Vagina (tissue), 2 donors: ENCODE measurements around the gene SELENOV.

Source experiments
- POLR2A ChIP-seq, 2 donors: fragments of 450-650 bp; IDR thresholded peaks; one replicate each; pipeline ENCODE4 v1.6.1; 2017; ENCODE audit warnings: antibody characterized with exemption in 2 of 2, mild to moderate bottlenecking in 2 of 2, moderate library complexity in 2 of 2
- POLR2AphosphoS5 ChIP-seq, 2 donors: sonication (generic); formaldehyde crosslinking; IDR thresholded peaks; one replicate each; pipeline ENCODE4 v1.9.0; 2017; ENCODE audit warnings: antibody characterized with exemption in 2 of 2, mild to moderate bottlenecking in 2 of 2, low read depth in 1 of 2; ENCODE audit not compliant: insufficient read depth in 1 of 2
- TF ChIP-seq, protein P1 (sequence below), 3 experiments: fragments of 450-650 bp in 2 of 3; fragments of 200-600 bp in 1 of 3; sonication (generic) in 1 of 3; IDR thresholded peaks; one replicate each; pipeline ENCODE4 v1.5.1; 2017 to 2019; ENCODE audit warnings: antibody characterized with exemption in 3 of 3, mild to moderate bottlenecking in 2 of 3, moderate library complexity in 2 of 3

DNA sequence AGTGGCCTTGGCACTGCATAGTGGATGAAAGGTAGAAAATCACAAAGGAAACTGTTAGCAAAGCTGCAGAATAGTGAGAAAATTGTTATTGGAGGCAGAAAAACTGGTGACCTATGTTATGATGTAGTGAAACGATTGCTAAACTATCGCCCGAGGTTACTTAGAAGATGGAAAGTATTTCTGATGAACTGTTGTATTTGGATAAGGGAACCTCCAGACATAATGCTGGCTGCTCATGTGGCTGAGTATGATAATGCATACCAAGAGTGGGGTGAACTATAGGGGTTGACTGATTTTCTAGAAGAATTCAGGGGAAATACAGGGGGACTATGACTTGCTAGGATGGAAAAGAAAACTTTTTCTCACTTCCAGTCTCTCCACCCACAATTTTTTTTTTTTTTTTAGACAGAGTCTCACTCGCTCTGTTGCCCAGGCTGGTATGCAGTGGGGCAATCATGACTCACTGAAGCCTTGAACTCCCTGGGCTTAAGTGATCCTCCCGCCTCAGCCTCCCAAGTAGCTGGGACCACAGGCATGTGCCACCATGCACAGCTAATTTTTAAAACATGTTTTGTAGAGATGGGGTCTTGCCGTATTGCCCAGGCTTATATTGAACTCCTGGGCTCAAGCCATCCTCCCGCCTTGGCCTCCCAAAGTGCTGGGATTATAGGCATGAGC is 29.4 kb downstream of the SELENOV start:
- TF ChIP-seq POLR2AphosphoS5 (IDR thresholded peaks at IDR 0.05; ENCODE audit: insufficient read depth in 1 of 2, low read depth in 1 of 2) = no peak
- TF ChIP-seq POLR2A (IDR thresholded peaks at IDR 0.05) = no peak
- TF ChIP-seq, protein P1, sequence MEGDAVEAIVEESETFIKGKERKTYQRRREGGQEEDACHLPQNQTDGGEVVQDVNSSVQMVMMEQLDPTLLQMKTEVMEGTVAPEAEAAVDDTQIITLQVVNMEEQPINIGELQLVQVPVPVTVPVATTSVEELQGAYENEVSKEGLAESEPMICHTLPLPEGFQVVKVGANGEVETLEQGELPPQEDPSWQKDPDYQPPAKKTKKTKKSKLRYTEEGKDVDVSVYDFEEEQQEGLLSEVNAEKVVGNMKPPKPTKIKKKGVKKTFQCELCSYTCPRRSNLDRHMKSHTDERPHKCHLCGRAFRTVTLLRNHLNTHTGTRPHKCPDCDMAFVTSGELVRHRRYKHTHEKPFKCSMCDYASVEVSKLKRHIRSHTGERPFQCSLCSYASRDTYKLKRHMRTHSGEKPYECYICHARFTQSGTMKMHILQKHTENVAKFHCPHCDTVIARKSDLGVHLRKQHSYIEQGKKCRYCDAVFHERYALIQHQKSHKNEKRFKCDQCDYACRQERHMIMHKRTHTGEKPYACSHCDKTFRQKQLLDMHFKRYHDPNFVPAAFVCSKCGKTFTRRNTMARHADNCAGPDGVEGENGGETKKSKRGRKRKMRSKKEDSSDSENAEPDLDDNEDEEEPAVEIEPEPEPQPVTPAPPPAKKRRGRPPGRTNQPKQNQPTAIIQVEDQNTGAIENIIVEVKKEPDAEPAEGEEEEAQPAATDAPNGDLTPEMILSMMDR (IDR thresholded peaks at IDR 0.05) = no peak
